ENCODE results near the gene RUVBL2.

Gene RUVBL2

DNA sequence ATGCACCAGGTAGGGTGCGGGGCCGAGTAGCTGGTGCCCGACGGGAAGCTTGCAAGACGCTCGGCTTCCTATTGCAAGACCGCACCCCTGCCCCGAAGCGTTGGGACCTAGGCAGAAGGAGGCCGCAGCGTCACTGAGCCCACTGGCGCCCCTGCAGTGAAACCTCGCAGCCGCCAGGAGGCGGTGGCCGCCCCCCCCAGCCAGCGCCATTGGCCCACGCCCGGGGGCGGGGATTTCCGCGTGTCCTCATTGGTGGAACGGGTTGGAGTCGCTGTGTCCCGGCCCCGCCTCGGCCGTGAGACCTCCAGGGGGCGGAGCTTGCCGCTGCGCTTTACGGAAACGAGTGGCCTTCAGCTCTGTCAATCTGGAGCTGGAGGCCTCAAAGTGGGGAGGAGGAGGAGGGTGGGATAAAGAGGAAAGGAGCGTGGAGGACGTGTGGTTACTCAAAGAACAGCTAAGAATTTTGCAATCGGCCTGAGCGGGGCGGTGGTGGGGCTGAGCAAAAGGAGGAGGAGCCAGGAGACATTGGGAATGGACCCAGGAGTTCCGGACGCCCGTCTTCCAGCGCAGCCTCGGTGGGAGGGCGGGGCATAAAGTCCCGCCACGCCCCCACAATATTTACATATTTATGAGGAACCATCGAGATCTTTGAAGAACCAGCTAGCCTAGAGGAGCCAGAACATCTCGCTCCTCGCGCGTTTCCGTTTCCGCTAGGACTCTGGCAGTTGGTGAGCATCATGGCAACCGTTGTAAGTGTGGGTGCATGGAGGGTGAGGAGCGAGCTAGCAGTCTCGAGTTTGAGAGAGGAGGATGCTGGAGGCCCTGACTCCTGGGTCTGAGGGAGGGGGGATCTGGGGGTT is at the start of gene RUVBL2, which contains the start of gene GYS1:
RUVBL2 (plus strand) TSS at position 713 of the 860 bp plus-strand sequence; CDS start at position 738, 25 bp downstream.
GYS1 (minus strand) TSS at position 135 of the 860 bp plus-strand sequence. CDS start 197 bp downstream, outside the sequence.
- DNase-seq (ENCODE audit: low spot score), result peak; percentile 99

DNA sequence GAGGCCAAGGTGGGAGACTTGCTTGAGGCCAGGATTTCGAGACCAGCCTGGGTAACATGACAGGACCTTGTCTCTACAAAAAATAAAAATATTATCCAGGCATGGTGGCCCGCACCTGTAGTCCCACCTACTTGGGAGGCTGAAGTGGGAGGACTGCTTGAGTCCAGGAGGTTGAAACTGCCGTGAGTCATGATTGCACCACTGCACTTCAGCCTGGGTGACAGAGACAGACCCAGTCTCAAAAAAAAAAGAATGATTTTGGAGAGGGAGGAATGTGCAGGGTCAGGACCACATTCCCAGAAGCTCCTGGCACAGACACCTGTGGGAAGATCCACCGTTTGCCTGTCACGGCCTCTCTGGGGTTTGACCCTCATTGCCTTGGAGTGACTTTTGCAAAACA is 48.3 kb upstream of the RUVBL2 start:
- DNase-seq (ENCODE audit: low spot score), result no peak

DNA sequence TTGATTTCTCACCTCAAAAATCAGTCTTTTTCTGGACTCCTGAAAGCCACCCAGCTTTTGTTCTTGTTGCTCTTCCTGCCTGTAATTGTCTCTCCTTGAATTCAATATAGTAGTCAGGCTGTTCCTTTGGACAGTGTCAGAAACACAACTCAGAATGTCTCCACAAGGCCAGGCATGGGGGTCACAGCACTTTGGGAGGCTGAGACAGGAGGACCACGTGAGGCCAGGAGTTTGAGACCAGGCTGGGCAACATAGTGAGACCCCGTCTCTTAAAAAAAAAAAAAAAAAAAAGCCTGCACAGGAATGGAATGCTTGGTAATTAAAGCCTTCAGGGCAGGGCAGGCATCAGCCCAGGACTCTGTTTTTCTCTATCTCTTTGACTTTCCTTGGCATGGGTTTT is 47.9 kb upstream of the RUVBL2 start:
- DNase-seq (ENCODE audit: low spot score), result no peak

DNA sequence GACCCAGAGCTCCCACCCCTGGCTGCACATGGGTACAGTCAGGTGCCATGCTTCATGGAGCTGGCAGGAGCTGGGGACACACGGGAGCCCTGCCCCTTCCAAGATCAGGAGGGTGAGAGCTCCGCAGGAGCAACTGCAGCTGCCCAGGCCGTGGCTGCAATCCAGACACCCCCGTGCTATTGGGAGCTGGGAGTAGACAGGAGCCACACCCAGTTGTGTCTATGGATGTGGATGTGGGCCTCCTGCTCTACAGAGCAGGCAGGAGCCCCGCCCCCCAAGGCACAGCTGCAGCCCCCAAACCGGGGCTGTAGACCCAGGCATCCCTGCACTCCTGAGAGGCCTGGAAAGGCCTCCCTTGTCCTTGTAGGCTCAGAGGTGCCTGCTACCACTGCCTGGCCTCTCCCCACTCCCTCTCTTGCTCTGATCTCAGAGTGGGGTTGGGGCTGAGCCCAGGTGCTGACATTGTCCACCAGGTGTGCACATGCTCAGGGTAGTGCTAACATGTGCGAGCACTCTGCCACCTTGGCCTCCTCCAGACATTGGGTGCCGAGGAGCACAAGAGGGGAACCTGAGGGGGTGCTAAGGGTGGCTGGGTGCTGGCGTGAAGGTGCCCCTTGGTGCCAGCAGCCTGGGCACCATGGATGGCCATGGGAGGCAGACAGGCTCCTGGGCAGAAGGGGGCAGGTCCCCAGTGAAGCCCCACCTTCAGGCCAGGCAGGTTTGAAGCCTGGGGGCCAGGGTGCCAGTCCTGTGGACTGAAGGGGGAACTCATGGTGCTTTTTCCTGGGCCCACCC is 47.0 kb upstream of the RUVBL2 start:
- DNase-seq (ENCODE audit: low spot score), result no peak

DNA sequence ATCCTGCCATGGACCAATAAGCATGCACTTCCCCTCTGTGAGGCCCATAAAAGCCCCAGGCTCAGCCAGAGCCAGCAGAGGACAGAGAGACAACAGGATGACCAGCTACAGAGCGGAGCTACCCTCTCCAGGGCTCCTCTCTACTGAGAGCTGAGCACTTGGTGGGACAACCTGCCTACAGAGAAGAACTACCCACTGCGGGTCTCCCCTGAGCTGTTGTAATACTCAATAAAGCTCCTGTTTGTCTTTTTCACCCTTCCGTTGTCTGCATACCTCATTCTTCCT is 46.5 kb upstream of the RUVBL2 start:
- no peak for DNase-seq (ENCODE audit: low spot score)

DNA sequence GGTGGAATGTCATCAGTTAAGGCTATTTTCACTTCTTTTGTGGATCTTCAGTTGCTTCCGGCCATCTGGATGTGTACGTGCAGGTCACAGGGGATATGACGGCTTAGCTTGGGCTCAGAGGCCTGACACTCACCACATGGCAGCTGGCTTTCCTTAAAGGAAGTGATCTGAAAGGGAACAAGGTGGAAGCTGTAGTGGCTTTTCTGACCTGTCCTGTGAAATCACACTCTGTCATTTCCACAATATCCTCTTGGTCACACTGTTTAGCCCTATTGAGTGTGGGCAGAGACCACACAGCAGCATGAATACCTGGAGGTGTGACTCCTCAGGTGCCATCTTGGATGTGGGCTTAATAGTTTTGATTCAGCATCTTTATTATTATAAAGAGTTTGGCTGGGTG is 43.5 kb upstream of the RUVBL2 start:
- DNase-seq (ENCODE audit: low spot score), result no peak

DNA sequence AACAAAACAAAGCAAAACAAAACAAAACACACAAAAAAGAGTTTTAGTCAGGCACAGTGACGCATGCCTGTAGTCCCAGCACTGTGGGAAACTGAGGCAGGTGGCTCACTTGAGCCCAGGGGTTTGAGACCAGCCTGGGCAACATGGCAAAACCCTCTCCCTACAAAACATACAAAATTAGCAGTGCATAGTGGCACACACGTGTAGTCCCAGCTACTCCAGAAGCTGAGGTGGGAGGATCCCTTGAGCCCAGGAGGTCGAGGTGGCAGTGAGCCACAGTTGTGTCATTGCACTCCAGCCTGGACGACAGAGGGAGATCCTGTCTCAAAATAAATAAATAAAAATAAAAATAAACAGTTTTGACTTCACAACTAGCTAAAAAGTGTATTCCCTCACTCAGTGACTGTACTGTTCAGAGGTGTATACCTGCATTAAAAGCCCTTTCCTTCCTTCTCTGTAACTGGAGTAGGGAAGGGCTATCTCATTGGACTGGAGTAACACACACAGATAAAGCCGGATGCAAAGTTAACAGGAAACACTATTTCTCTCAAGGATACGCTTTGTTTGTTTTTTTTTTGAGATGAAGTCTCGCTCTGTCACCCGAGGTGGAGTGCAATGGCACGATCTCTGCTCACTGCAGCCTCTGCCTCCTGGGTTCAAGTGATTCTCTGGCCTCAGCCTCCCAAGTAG is 42.7 kb upstream of the RUVBL2 start:
- DNase-seq (ENCODE audit: low spot score), result no peak

DNA sequence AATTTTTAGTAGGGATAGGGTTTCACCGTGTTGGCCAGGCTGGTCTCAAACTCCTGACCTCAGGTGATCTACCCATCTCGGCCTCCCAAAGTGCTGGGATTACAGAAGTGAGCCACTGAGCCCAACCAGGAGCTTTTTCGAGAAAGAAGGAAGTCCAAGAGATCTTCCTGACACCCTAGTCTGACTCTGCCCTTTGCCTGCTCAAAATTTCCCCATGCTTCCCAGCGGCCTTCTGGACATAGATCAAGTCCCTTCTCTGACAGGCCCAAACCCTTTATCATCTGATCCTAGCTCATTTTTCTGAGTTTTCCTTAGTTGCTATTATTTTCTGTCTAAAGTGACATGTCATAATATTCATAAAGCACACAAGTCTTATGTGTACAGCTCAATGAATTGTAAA is 40.5 kb upstream of the RUVBL2 start:
- no peak for DNase-seq (ENCODE audit: low spot score)

DNA sequence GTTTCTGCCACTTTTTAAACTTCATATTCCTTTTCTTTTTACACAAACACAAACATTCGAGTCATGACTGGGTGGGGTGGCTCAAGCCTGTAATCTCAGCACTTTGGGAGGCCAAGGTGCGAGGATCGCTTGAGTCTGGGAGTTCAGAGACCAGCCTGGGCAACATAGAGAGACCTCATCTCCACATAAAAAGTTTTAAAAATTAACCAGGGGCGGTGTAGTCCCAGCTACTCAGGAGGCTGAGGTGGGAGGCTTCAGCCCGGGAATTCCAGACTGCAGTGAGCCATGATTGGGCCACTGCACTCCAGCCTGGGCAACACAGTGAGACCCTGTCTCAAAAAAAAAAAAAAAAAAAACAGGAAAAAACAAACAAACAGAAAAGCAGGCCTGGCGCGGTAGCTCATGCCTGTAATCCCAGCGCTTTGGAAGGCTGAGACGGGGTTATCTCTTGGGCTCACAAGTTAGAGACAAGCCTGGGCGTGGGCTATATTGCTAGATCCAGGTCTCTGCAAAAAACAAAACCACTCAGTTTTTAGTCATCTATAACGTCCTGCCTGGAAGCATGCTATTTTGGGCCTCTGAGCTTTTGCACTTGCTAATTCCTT is 39.6 kb upstream of the RUVBL2 start:
- DNase-seq (ENCODE audit: low spot score), result no peak

DNA sequence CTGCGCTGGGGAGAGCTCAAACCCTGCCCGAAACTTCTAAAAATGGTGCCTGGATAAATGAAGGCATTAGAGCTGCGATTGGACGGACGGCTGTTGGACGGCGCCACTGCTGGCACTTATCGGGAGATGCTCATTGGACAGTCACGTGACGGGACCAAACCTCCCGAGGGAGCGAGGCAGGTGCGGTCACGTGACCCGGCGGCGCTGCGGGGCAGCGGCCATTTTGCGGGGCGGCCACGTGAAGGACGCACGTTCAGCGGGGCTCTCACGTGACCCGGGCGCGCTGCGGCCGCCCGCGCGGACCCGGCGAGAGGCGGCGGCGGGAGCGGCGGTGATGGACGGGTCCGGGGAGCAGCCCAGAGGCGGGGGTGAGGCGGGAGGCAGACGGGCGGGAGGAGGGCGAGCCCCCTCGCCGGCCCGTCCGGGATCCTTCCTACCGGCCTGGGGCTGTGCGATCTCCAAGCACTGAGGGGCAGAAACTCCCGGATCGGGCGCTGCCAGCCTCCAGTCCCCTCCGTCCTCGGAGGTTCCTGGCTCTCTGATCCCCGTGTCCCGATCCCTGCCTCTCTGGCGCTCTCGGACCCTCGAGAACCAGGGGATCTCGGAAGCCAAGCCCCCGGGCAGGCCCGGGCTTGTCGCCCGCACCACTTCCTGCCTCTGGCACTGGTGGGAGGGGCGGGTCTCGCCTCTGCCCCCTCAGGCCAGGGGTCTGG is 38.9 kb upstream of the RUVBL2 start, which contains the start of gene BAX:
BAX (plus strand) TSS at position 281 of the 713 bp plus-strand sequence; CDS start at position 335, 54 bp downstream.
- DNase-seq (ENCODE audit: low spot score), result peak; percentile 94

DNA sequence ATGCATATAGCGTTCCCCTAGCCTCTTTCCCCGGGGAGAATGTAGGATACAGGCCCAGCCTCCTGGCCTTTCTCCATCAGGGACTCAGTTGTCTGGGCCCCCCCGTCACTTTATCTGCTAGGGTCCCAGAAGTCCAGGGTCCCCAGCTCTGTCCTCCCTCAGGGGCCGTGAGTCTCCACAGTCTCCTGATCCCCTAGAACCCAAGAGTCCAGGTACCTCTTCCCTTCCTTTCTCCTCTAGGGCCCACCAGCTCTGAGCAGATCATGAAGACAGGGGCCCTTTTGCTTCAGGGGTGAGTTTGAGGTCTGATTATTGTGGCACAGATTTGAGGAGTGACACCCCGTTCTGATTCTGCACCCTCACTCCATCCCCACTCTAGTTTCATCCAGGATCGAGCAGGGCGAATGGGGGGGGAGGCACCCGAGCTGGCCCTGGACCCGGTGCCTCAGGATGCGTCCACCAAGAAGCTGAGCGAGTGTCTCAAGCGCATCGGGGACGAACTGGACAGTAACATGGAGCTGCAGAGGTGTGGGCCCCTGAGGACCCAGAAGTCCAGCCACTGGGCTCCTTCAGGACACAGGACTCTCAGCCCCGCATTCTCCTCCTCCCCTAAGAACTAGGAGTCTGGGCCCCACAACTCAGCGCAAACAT is 38.3 kb upstream of the RUVBL2 start:
- DNase-seq (ENCODE audit: low spot score), result no peak

DNA sequence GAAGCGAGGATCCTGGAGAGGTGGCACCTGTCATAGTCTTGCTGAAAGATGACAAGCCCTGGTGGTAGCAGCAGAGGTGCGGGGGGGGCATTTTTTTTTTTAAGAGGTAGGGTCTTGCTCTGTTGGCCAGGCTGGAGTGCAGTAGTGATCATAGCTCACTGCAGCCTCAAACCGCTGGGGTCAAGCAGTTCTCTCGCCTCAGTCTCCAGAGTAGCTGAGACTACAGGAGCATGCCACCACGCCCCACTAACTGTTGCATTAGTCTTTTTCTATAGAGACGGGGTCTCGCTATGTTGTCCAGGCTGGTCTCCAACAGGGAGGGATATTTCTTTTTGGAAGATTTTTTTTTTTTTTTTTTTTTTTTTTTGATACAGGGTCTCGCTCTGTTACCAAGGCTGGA is 35.7 kb upstream of the RUVBL2 start:
- DNase-seq (ENCODE audit: low spot score), result no peak

DNA sequence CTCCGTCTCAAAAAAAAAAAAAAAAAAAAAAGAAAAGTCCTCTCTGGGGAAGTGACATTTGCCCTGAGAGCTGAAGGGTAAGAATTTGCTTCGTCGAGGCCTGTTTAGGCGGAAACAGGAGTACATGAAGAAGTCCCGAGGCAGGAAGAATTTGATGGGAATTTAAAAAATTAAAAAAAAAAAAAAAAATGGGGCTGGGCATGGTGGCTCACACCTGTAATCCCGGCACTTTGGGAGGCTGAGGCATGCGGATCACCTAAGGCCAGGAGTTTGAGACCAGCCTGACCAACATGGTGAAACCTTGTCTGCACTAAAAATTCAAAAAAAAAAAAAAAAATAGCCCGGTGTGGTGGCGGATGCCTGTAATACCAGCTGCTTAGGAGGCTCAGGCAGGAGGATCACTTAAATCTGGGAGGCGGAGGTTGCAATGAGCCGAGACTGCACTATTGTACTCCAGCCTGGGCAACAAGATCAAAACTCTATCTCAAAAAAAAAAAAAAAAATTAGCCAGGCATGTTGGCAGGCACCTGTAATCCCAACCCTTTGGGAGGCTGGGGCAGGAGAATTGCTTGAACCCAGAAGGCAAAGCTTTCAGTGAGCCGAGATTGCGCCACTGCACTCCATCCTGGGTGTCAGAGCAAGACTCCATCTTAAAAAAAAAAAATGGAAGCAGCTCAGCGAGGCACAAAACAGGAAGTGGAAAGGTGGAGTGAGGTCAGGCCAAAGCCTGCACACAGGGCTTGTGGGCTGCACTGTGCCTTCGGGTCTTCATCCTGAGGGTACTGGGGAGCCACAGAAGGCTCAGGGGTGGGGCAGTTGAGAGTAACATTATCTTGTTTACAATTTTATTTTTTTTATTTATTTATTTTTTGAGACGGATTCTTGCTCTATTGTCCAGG is 34.1 kb upstream of the RUVBL2 start:
- DNase-seq (ENCODE audit: low spot score), result no peak

DNA sequence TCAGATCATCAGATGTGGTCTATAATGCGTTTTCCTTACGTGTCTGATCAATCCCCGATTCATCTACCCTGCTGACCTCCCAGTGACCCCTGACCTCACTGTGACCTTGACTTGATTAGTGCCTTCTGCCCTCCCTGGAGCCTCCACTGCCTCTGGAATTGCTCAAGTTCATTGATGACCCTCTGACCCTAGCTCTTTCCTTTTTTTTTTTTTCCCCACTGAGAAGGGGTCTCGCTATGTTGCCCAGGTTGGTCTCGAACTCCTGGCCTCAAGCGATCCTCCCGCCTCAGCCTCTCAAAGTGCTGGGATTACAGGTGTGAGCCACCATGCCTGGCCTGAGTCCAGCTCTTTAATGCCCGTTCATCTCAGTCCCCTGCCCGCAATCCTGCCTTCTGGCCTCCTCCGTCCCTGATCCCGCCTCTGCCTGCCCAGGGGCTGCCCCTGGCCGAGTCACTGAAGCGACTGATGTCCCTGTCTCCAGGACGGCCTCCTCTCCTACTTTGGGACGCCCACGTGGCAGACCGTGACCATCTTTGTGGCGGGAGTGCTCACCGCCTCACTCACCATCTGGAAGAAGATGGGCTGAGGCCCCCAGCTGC is 32.5 kb upstream of the RUVBL2 start:
- DNase-seq (ENCODE audit: low spot score), result no peak

DNA sequence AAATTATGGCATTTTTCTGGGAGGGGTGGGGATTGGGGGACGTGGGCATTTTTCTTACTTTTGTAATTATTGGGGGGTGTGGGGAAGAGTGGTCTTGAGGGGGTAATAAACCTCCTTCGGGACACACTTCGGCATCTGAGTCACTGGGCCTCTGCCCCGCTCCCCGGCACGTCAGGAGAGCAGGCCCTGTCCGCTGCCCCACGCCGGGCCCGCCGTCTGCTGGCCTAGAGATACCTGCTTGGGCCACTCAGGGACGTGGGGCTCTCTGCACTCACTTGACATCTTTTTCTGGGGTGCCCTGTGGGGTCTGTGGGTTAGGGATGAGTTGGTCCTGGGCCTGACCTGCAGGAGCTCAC is 32.0 kb upstream of the RUVBL2 start:
- no peak for DNase-seq (ENCODE audit: low spot score)

DNA sequence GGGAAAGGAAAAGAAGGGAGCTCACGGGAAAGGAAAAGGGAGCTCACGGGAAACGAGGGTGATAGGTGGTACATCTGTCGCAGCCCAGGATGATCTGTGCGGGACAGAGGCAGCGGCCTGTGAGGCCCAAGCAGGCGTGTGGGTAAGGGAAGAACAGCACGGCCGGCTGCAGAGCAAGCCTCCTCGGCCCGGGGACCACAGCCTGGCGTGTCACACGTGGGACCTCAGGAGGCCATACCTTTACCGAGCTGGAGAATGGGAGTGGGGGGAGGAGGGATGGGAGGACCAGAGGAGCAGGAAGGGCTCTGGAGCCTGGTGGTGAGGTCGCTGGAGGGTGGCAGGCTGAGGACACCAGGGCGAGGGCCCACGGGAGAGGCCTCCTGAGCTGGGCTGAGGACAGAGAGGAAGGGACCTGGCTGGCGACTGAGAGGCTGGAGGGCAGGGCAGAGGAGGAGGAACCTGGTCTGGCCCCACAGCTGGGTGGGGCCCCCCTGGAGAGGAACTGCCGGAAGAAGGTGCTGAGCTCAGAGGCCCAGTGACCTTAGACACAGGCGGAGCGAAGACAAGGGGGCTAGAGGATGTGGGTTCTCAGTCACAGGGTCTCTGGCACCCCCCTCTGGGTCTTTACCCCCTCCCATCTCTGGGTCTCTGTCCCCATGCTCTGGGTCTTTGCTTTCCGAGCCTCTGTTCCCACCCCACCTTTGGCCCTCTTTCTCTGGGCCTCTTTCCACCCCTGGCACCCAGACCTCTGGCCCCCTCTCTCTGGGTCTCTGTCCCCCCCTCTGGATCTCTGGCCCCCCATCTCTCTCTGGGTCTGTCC is 31.4 kb upstream of the RUVBL2 start:
- no peak for DNase-seq (ENCODE audit: low spot score)

DNA sequence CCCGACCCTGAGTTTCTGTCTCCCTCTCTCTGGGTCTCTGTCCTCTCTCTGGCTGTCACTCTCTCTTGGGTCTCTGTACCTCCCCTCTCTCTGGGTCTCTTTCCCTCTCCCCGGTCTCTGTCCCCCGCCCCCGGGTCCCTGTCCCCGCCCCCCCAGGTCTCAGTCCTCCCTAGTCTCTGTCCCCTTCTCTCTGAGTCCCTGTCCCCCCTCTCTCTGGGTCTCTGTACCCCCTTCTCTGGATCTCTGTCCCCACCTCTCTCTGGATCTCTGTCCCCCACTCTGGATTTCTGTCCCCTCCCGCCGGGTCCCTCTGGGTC is 30.9 kb upstream of the RUVBL2 start:
- DNase-seq (ENCODE audit: low spot score), result no peak

DNA sequence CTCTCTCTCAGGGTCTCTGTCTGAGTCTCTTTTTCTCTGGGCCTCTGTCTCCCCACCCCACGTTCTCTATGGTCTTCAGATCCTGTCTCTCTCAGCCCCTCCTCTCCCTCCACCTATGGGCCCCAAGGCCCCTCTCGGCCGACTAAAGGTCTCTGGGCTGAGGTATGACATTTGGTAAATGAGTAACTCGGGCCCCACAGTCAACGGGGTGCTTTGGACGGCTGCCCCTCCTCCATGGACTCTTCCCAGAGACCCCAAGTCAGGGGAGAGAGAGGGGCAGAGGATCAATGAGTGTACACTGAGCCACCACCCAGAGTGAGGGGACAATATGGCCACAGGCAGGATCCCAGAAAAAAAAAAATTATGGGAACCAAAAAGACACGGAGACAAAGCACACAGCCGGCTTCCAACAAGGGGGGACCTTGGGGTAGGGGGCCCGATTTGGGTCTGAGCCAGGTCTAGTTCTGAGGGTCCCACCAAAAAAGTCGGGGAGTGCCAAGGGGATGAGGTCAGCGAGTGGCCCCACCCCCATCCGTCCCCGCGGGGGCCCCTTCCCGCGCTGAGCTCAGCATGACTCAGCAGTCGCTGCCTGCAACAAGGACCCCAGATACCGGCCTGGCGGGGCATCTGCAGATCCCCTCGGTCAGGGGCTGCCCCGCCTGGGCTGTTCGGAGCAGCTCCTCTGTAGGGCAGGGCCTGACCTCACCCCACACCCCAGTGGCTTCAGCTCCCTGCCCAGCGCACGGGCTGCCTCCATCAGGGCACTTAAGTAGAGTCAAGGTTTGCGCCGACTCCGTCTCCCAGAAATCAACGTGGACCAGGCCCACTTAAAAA is 30.1 kb upstream of the RUVBL2 start:
- DNase-seq (ENCODE audit: low spot score), result peak; percentile 73
